ENCODE measurements around the gene KIAA1755. TPM values are rescaled to one million over a fixed set of nuclear protein-coding genes. Genes with fewer than 3 reads are reported as not detected.

KIAA1755 gene
- total and polyA plus RNA-seq, 2 of the 4 experiments (the other 2 are of a cell fraction), result 2.5 to 5.1 TPM

- Histone ChIP-seq H3K4me1 (ENCODE audit: control insufficient read depth, insufficient read depth, low read length) (peaks cover 11% of the 10 kb centered on the region), H4K5ac (ENCODE audit: low read depth, low read length) (no peak overlapping the region), H3K4ac (ENCODE audit: low read depth, low read length) (peak overlapping the region; percentile 14; the same call in 1 of the 2 replicates), H2AK9ac (replicated peaks; ENCODE audit: low read depth, low read length, poor library complexity) (no peak overlapping the region), H3K9me1 (ENCODE audit: insufficient read depth, low read length) (peaks cover 7% of the 10 kb centered on the region; the same call in 1 of the 2 replicates), H3K27ac (ENCODE audit: insufficient read depth, low read length) (no peak overlapping the region), H3K23ac (ENCODE audit: low read depth, low read length) (no peak overlapping the region), H3K79me1 (ENCODE audit: low read depth in 1 of 2, low read length in 2 of 2) (no peaks in the 10 kb centered on the region), H4K8ac (ENCODE audit: low read depth in 2 of 2, low read length in 2 of 2) (no peak overlapping the region), H2AK5ac (ENCODE audit: low read depth, low read length) (peak overlapping the region; percentile 49; the same call in 1 of the 2 replicates), H3K4me3 (ENCODE audit: insufficient read depth, low read depth, low read length) (no peak overlapping the region), H4K20me1 (ENCODE audit: insufficient read depth, low read length) (no peaks in the 10 kb centered on the region), H3K56ac (ENCODE audit: extremely low read depth, insufficient read depth, low read length) (no peak overlapping the region), H3K4me2 (ENCODE audit: low read depth, low read length) (no peak overlapping the region), H2BK120ac (ENCODE audit: low read depth, low read length) (no peak overlapping the region), H3K27me3 (ENCODE audit: control insufficient read depth, insufficient read depth, low read length) (no peaks in the 10 kb centered on the region), H2BK5ac (ENCODE audit: low read depth, low read length, poor library complexity, severe bottlenecking) (no peak overlapping the region), H3K36me3 (ENCODE audit: control insufficient read depth, insufficient read depth, low read length) (no peaks in the 10 kb centered on the region), H2AFZ (replicated peaks; ENCODE audit: low read length, poor library complexity) (peak overlapping the region; percentile 37), H3K18ac (ENCODE audit: low read depth, low read length) (0 out of 2 replicates have a peak overlapping the region, but pooled peaks have one; percentile 2), H3K9ac (ENCODE audit: low read depth, low read length) (no peak overlapping the region), H2BK15ac (ENCODE audit: low read depth, low read length) (no peak overlapping the region; the same call in 2 of the 3 replicates), H3K14ac (replicated peaks; ENCODE audit: low read depth, low read length) (0 out of 2 replicates have a peak overlapping the region, but pooled peaks have one; percentile 23), H3K9me3 (ENCODE audit: control insufficient read depth, insufficient read depth, low read length) (peaks cover 2% of the 10 kb centered on the region; the same call in 1 of the 2 replicates), H2BK20ac (ENCODE audit: low read depth, low read length) (no peak overlapping the region), H4K91ac (ENCODE audit: insufficient read depth, low read depth, low read length) (no peak overlapping the region)
- in situ Hi-C loops (cut with MboI; ENCODE audit: low sequenced_read_pairs) (no loop called here), intact Hi-C loops (cut with micrococcal nuclease) (no loop called here), dilution Hi-C loops (cut with HindIII; ENCODE audit: low sequenced_read_pairs, unreplicated experiment) (no loop called here)
- no TSS peak for BruUV-seq (replicated peaks)
- 53% methylated on average over 3 of the region's 5 CpGs; no CpG with 5 or more reads in 1 of the 2 experiments for WGBS, 2 experiments (ENCODE audit: extremely low coverage in 2 of 2, insufficient read length in 1 of 2)
- ATAC-seq (ENCODE audit: low read depth) (peak; percentile 48), DNase-seq (peak; percentile 43)
- ChIA-PET POLR2A (ENCODE audit: unreplicated experiment) (no interaction called here), CTCF (interaction anchor here (1.0 kb wide), 1 partner anchor 23 kb away, joined by 3 read pairs; no protein-coding TSS in a partner anchor)
- TF ChIP-seq CTCF (conservative IDR thresholded peaks at IDR 0.05; ENCODE audit: low read depth, low read length) (0 out of 2 replicates have a peak, but pooled peaks have one; percentile 14), SMC3 (IDR thresholded peaks at IDR 0.05; ENCODE audit: low read depth, low read length) (no peak), USF2 (IDR thresholded peaks at IDR 0.05; ENCODE audit: low read depth, low read length) (no peak), NFE2L2 (IDR thresholded peaks at IDR 0.05; ENCODE audit: low read depth, low read length) (no peak), ELK1 (IDR thresholded peaks at IDR 0.05; ENCODE audit: borderline replicate concordance, low read depth, low read length) (no peak), POLR2A (IDR thresholded peaks at IDR 0.05; ENCODE audit: low read depth, low read length) (no peak), CEBPB (IDR thresholded peaks at IDR 0.05; ENCODE audit: low read depth, low read length) (peak; percentile 70), CHD1 (IDR thresholded peaks at IDR 0.05; ENCODE audit: low read depth, low read length) (no peak), RCOR1 (IDR thresholded peaks at IDR 0.05; ENCODE audit: insufficient replicate concordance, low read length) (no peak), FOS (IDR thresholded peaks at IDR 0.05; ENCODE audit: low read depth, low read length) (no peak), RAD21 (IDR thresholded peaks at IDR 0.05; ENCODE audit: low read length) (0 out of 2 replicates have a peak, but pooled peaks have one; percentile 19), MAFK (IDR thresholded peaks at IDR 0.05; ENCODE audit: low read depth, low read length) (peak; percentile 95), RFX5 (IDR thresholded peaks at IDR 0.05; ENCODE audit: low read depth, low read length) (no peak), MXI1 (IDR thresholded peaks at IDR 0.05; ENCODE audit: borderline replicate concordance, low read depth, low read length) (no peak), BHLHE40 (IDR thresholded peaks at IDR 0.05; ENCODE audit: low read depth, low read length) (no peak)
These were observed 73.0 kb downstream of the KIAA1755 start for GRCh38 chr20:38187517-38187916.

All from IMR-90 (cell line).